Subcutaneous adipose tissue (tissue), 4 donors: Measurements from ENCODE around the gene ABHD17A. TPM values are rescaled to one million over a fixed set of nuclear protein-coding genes. Genes with fewer than 3 reads are reported as not detected.

Experiments used
- CTCF ChIP-seq: fragments of 450-650 bp; IDR thresholded peaks from one replicate; pipeline ENCODE4 v1.5.1; 2016; ENCODE audit warnings: low read depth, mild to moderate bottlenecking, control low read depth, antibody characterized with exemption, moderate library complexity
- total RNA-seq, 4 donors: library from RNA; depleted of rRNA; stranded (reverse); fragments of >200 nt; gene quantifications; one replicate each; pipeline ENCODE4 v1.1.0, GENCODE V29; 2016

ABHD17A gene
- total RNA-seq, 4 donors from 2014 or later = 43.7 to 88.9 (median 56.8) TPM

- no peak for TF ChIP-seq CTCF
Observed at GRCh38 chr19:1846517-1847204, 38.6 kb downstream of the ABHD17A start.

- no peak for TF ChIP-seq CTCF
Observed at GRCh38 chr19:1845642-1846041, 39.7 kb downstream of the ABHD17A start.

GRCh38 chr19:1845125-1845515 lies 40.2 kb downstream of the ABHD17A start:
- no peak for TF ChIP-seq CTCF

GRCh38 chr19:1844513-1845124 lies 40.7 kb downstream of the ABHD17A start:
- no peak for TF ChIP-seq CTCF

GRCh38 chr19:1843646-1844394 lies 41.5 kb downstream of the ABHD17A start:
- TF ChIP-seq CTCF = no peak

- no peak for TF ChIP-seq CTCF
Observed at GRCh38 chr19:1843116-1843515, 42.2 kb downstream of the ABHD17A start.
